ENCODE data around the gene HELZ. TPM values are rescaled to one million over a fixed set of nuclear protein-coding genes. Genes with fewer than 3 reads are reported as not detected.

HELZ gene
- total RNA-seq, 1 donor from 2014 or later = 51.1 TPM

DNA sequence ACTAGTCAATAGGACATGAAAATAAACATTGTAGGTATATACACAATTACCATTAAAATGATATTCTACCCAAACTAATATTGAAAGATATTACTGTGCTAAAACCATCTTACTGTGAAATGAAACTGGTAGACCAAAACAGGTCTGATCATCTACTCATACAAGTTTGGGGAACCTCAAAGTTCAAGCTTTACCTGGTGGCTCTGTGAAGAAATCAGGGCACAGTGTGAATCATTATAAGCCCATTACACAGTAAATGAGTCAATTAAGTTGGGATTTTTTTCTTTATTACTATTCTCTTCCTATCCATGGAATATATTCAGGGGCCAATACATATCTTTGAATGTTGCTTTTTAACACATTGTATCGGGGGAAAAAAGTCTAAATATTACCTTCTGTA, 57.1 kb downstream of the HELZ start:
- peaks cover 2% of the 10 kb centered on the region for H3K36me3 ChIP-seq (ENCODE audit: control insufficient read depth, insufficient read depth, low read length)
- DNase-seq (ENCODE audit: low read depth) (no peak), FAIRE-seq (no peak)
- no peak for TF ChIP-seq CTCF (IDR thresholded peaks at IDR 0.05; ENCODE audit: insufficient read depth, low read length, severe bottlenecking)
- no peak overlapping the region for H3K4me3 ChIP-seq (ENCODE audit: low read depth, low read length)
- H3K27me3 ChIP-seq (ENCODE audit: control insufficient read depth, insufficient read depth, low read length) = no peaks in the 10 kb centered on the region

- H3K27me3 ChIP-seq (ENCODE audit: control insufficient read depth, insufficient read depth, low read length) = no peaks in the 10 kb centered on the region
- DNase-seq (ENCODE audit: low read depth) (no peak), FAIRE-seq (no peak)
- H3K4me3 ChIP-seq (ENCODE audit: low read depth, low read length) = no peak overlapping the region
- no peak for TF ChIP-seq CTCF (IDR thresholded peaks at IDR 0.05; ENCODE audit: insufficient read depth, low read length, severe bottlenecking)
- peaks cover 2% of the 10 kb centered on the region for H3K36me3 ChIP-seq (ENCODE audit: control insufficient read depth, insufficient read depth, low read length)
Measured at GRCh38 chr17:67186782-67187181, 58.2 kb downstream of the HELZ start.

DNA sequence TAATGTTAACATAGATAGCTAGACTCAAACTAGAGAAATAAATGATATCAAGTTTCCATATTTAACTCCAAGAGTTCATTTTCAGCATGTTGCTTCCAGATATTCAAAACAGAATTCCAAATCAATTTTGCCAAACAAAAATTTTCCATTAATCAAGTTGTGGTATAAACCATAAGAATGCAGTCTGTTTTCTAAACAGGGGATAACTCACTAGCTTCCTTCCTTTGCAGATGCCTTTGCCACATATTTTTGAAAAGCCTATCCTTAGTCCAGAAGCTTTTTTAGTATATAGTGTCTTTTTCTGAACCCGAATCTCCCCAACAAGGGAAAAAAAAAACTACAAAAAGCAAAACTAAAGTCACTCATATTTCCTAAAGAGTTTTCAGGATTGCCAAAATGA, 61.5 kb downstream of the HELZ start:
- Histone ChIP-seq H3K27me3 (ENCODE audit: control insufficient read depth, insufficient read depth, low read length) (no peaks in the 10 kb centered on the region), H3K4me3 (ENCODE audit: low read depth, low read length) (no peak overlapping the region), H3K36me3 (ENCODE audit: control insufficient read depth, insufficient read depth, low read length) (peaks cover 3% of the 10 kb centered on the region)
- DNase-seq (ENCODE audit: low read depth) (no peak), FAIRE-seq (no peak)
- TF ChIP-seq CTCF (IDR thresholded peaks at IDR 0.05; ENCODE audit: insufficient read depth, low read length, severe bottlenecking) = no peak

DNA sequence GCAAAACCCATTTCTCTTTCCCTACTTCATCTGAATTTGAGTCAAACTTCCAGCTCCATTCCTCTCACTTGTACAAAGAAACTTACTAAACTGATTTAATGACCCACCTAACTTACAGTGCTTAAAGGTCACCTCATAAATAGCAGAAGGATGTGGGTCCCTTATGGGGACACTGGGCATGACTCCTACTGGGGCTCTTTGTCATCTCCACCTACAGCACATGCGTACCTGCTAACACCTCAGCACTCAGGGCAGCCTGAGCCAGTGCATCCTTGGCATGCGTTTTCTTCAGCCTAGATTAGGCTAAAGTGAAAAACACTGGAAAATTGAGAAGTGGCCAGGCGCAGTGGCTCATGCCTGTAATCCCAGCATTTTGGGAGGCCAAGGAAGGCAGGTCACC, 63.2 kb downstream of the HELZ start:
- DNase-seq (ENCODE audit: low read depth) (no peak), FAIRE-seq (no peak)
- H3K36me3 ChIP-seq (ENCODE audit: control insufficient read depth, insufficient read depth, low read length) = peaks cover 4% of the 10 kb centered on the region
- no peaks in the 10 kb centered on the region for H3K27me3 ChIP-seq (ENCODE audit: control insufficient read depth, insufficient read depth, low read length)
- H3K4me3 ChIP-seq (ENCODE audit: low read depth, low read length) = no peak overlapping the region
- TF ChIP-seq CTCF (IDR thresholded peaks at IDR 0.05; ENCODE audit: insufficient read depth, low read length, severe bottlenecking) = no peak

DNA sequence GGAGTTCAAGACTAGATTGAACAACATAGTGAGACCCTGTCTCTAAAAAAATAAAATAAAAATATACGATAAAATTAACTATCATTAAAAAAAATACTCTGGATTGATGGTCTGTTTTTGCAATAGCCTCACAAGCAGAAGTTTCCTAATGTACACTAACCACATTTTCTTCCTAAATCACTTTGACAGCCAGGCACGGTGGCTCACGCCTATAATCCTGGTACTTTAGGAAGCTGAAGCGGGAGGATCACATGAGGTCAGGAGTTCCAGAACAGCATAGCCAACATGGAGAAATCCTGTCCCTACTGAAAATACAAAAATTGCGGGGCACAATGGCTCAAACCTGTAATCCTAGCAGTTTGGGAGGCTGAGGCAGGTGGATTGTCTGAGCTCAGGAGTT, 64.7 kb downstream of the HELZ start:
- FAIRE-seq (no peak), DNase-seq (ENCODE audit: low read depth) (no peak)
- Histone ChIP-seq H3K27me3 (ENCODE audit: control insufficient read depth, insufficient read depth, low read length) (no peaks in the 10 kb centered on the region), H3K36me3 (ENCODE audit: control insufficient read depth, insufficient read depth, low read length) (peaks cover 4% of the 10 kb centered on the region), H3K4me3 (ENCODE audit: low read depth, low read length) (no peak overlapping the region)
- TF ChIP-seq CTCF (IDR thresholded peaks at IDR 0.05; ENCODE audit: insufficient read depth, low read length, severe bottlenecking) = no peak

- Histone ChIP-seq H3K27me3 (ENCODE audit: control insufficient read depth, insufficient read depth, low read length) (no peaks in the 10 kb centered on the region), H3K4me3 (ENCODE audit: low read depth, low read length) (no peak overlapping the region), H3K36me3 (ENCODE audit: control insufficient read depth, insufficient read depth, low read length) (peaks cover 6% of the 10 kb centered on the region)
- DNase-seq (ENCODE audit: low read depth) (no peak), FAIRE-seq (no peak)
- TF ChIP-seq CTCF (IDR thresholded peaks at IDR 0.05; ENCODE audit: insufficient read depth, low read length, severe bottlenecking) = no peak
Measured at GRCh38 chr17:67178555-67178954, 66.4 kb downstream of the HELZ start.

Data from bronchial epithelial cell (primary cell).